Mesenteric fat pad (tissue), 1 donor: ENCODE measurements around the gene CDK4. TPM values are rescaled to one million over a fixed set of nuclear protein-coding genes. Genes with fewer than 3 reads are reported as not detected.

ENCODE experiments used
- DNase-seq: peaks from one replicate; pipeline ENCODE4 v3.0.0-alpha.2; 2020; ENCODE audit warnings: low spot score
- total RNA-seq: library from RNA; stranded (reverse); fragmentation: NEBNext Ultra II Directional; extraction: Animal tissue kit (Norgen Biotek cat#: 25700); gene quantifications from one replicate; pipeline ENCODE4 v1.2.1, GENCODE V29; 2021
- donor health status: DM: yes; HTN: yes; CAD: no.

Gene CDK4
- total RNA-seq, 1 donor from 2014 or later: 87.0 TPM

- DNase-seq: no peak
These were observed 5.7 kb upstream of the CDK4 start for GRCh38 chr12:57757771-57758170.

GRCh38 chr12:57756406-57757341, 4.6 kb upstream of the CDK4 start:
- no peak for DNase-seq

GRCh38 chr12:57755454-57756372, 3.6 kb upstream of the CDK4 start:
- no peak for DNase-seq

- no peak for DNase-seq
These were observed 3.0 kb upstream of the CDK4 start for GRCh38 chr12:57755194-57755453.

- DNase-seq: no peak
These were observed 2.5 kb upstream of the CDK4 start, which contains the start of gene MARCHF9 for GRCh38 chr12:57754411-57755193. Gene MARCHF9 (plus strand): TSS chr12:57755103. CDS start chr12:57755529, 426 bp downstream.

- no peak for DNase-seq
These were observed 1.7 kb upstream of the CDK4 start for GRCh38 chr12:57753756-57754337.

- no peak for DNase-seq
These were observed 524 bp upstream of the CDK4 start for GRCh38 chr12:57752668-57753000.

- DNase-seq: no peak
These were observed 700 bp downstream of the CDK4 start for GRCh38 chr12:57751432-57751787.

GRCh38 chr12:57750561-57751431, 1.3 kb downstream of the CDK4 start:
- no peak for DNase-seq

GRCh38 chr12:57749061-57749460, 3.0 kb downstream of the CDK4 start:
- no peak for DNase-seq

GRCh38 chr12:57746025-57746424, 6.1 kb downstream of the CDK4 start:
- no peak for DNase-seq

GRCh38 chr12:57745485-57745881, 6.6 kb downstream of the CDK4 start:
- no peak for DNase-seq

GRCh38 chr12:57744777-57745484, 7.2 kb downstream of the CDK4 start, which contains the start of gene TSPAN31:
Gene TSPAN31 (plus strand): TSS chr12:57745039. CDS start chr12:57745155, 116 bp downstream.
- DNase-seq: peak; percentile 96

- no peak for DNase-seq
These were observed 7.8 kb downstream of the CDK4 start for GRCh38 chr12:57744194-57744776.

GRCh38 chr12:57743769-57744168, 8.3 kb downstream of the CDK4 start:
- DNase-seq: no peak

GRCh38 chr12:57741844-57742738, 10.0 kb downstream of the CDK4 start:
- no peak for DNase-seq

GRCh38 chr12:57741413-57741789, 10.7 kb downstream of the CDK4 start:
- DNase-seq: no peak
